ENCODE measurements around the gene XPO6. TPM values are rescaled to one million over a fixed set of nuclear protein-coding genes. Genes with fewer than 3 reads are reported as not detected.
"Not testable (repeated sequence)": the region's sequence is repeated elsewhere in the genome, so short reads cannot be mapped to it uniquely, and the experiment has no call there.

XPO6 gene
- total RNA-seq, 2 experiments from 2014 or later: 201 to 214 TPM

GRCh38 chr16:28126684-28127620 lies 84.8 kb downstream of the XPO6 start:
- Mint-ChIP-seq H3K27ac (peak overlapping the region; percentile 55), H3K27me3 (no peaks in the 10 kb centered on the region), H3K36me3 (peaks cover 49% of the 10 kb centered on the region), H3K4me3 (no peak overlapping the region), H3K9me3 (no peaks in the 10 kb centered on the region), H3K4me1 (ENCODE audit: low read depth) (peaks cover 11% of the 10 kb centered on the region)
- POLR2A ChIA-PET: no interaction called here
- intact Hi-C loops (cut with micrococcal nuclease): no loop called here
- CTCF ChIA-PET: interaction anchor here (1.5 kb wide), 1 partner anchor 91 kb away, joined by 3 read pairs; no protein-coding TSS in a partner anchor
- no peak for DNase-seq

- H3K9me3 Mint-ChIP-seq: no peaks in the 10 kb centered on the region
- no peaks in the 10 kb centered on the region for H3K27me3 Mint-ChIP-seq
- peaks cover 11% of the 10 kb centered on the region for H3K4me1 Mint-ChIP-seq (ENCODE audit: low read depth)
- intact Hi-C loops (cut with micrococcal nuclease): no loop called here
- ChIA-PET POLR2A (no interaction called here), CTCF (interaction anchor here (1.1 kb wide), 1 partner anchor 92 kb away, joined by 3 read pairs; no protein-coding TSS in a partner anchor)
- H3K36me3 Mint-ChIP-seq: peaks cover 59% of the 10 kb centered on the region
- H3K27ac Mint-ChIP-seq: no peak overlapping the region
- no peak for DNase-seq
- no peak overlapping the region for H3K4me3 Mint-ChIP-seq
Measured at GRCh38 chr16:28125592-28125991, 86.2 kb downstream of the XPO6 start.

GRCh38 chr16:28121527-28121926 lies 90.2 kb downstream of the XPO6 start:
- Mint-ChIP-seq H3K4me3 (no peak overlapping the region), H3K27me3 (no peaks in the 10 kb centered on the region), H3K9me3 (no peaks in the 10 kb centered on the region), H3K36me3 (peaks cover 47% of the 10 kb centered on the region), H3K4me1 (ENCODE audit: low read depth) (peaks cover under 1% of the 10 kb centered on the region), H3K27ac (peak overlapping the region; percentile 10)
- intact Hi-C loops (cut with micrococcal nuclease): no loop called here
- POLR2A ChIA-PET: no interaction called here
- CTCF ChIA-PET: no interaction called here
- no peak for DNase-seq

- intact Hi-C loops (cut with micrococcal nuclease): no loop called here
- Mint-ChIP-seq H3K9me3 (no peaks in the 10 kb centered on the region), H3K27me3 (no peaks in the 10 kb centered on the region), H3K36me3 (peaks cover 47% of the 10 kb centered on the region), H3K4me1 (ENCODE audit: low read depth) (peaks cover 2% of the 10 kb centered on the region), H3K4me3 (no peak overlapping the region), H3K27ac (no peak overlapping the region)
- DNase-seq: no peak
- ChIA-PET CTCF (no interaction called here), POLR2A (no interaction called here)
Measured at GRCh38 chr16:28120754-28121153, 91.0 kb downstream of the XPO6 start.

GRCh38 chr16:28118637-28119036 lies 93.1 kb downstream of the XPO6 start:
- ChIA-PET POLR2A (no interaction called here), CTCF (no interaction called here)
- DNase-seq: no peak
- Mint-ChIP-seq H3K36me3 (peaks cover 47% of the 10 kb centered on the region), H3K27me3 (no peaks in the 10 kb centered on the region), H3K4me1 (ENCODE audit: low read depth) (peaks cover 2% of the 10 kb centered on the region), H3K9me3 (no peaks in the 10 kb centered on the region), H3K27ac (no peak overlapping the region), H3K4me3 (no peak overlapping the region)
- intact Hi-C loops (cut with micrococcal nuclease): no loop called here

- intact Hi-C loops (cut with micrococcal nuclease): no loop called here
- no peak for DNase-seq
- Mint-ChIP-seq H3K36me3 (peaks cover 52% of the 10 kb centered on the region), H3K9me3 (no peaks in the 10 kb centered on the region), H3K27ac (no peak overlapping the region), H3K4me3 (no peak overlapping the region), H3K4me1 (ENCODE audit: low read depth) (peaks cover 14% of the 10 kb centered on the region), H3K27me3 (no peaks in the 10 kb centered on the region)
- CTCF ChIA-PET: no interaction called here
- POLR2A ChIA-PET: no interaction called here
Measured at GRCh38 chr16:28117168-28117565, 94.6 kb downstream of the XPO6 start.

GRCh38 chr16:28115866-28116265 lies 95.9 kb downstream of the XPO6 start:
- CTCF ChIA-PET; intact Hi-C loops (cut with micrococcal nuclease); POLR2A ChIA-PET; DNase-seq; H3K4me3 Mint-ChIP-seq; H3K27me3 Mint-ChIP-seq; H3K9me3 Mint-ChIP-seq: not testable (repeated sequence)
- peaks cover 14% of the 10 kb centered on the region for H3K4me1 Mint-ChIP-seq (ENCODE audit: low read depth)
- peak overlapping the region; percentile 30 for H3K27ac Mint-ChIP-seq
- H3K36me3 Mint-ChIP-seq: peaks cover 51% of the 10 kb centered on the region

GRCh38 chr16:28112908-28113307 lies 98.9 kb downstream of the XPO6 start:
- POLR2A ChIA-PET: interaction anchor here (1.0 to 1.1 kb wide), 3 partner anchors 12 to 105 kb away, joined by 3 read pairs; no protein-coding TSS in a partner anchor
- Mint-ChIP-seq H3K27ac (peak overlapping the region; percentile 59), H3K4me1 (ENCODE audit: low read depth) (peaks cover 18% of the 10 kb centered on the region), H3K9me3 (no peaks in the 10 kb centered on the region), H3K27me3 (no peaks in the 10 kb centered on the region), H3K36me3 (peaks cover 53% of the 10 kb centered on the region), H3K4me3 (no peak overlapping the region)
- intact Hi-C loops (cut with micrococcal nuclease): no loop called here
- CTCF ChIA-PET: interaction anchor here (1.0 to 1.5 kb wide), 3 partner anchors 24 to 105 kb away, joined by 3 to 11 read pairs (median 5); no protein-coding TSS in a partner anchor
- peak; percentile 67 for DNase-seq

GRCh38 chr16:28110977-28111376 lies 100.8 kb downstream of the XPO6 start:
- Mint-ChIP-seq H3K27ac (no peak overlapping the region), H3K4me3 (no peak overlapping the region), H3K27me3 (no peaks in the 10 kb centered on the region), H3K4me1 (ENCODE audit: low read depth) (peaks cover 16% of the 10 kb centered on the region), H3K36me3 (peaks cover 55% of the 10 kb centered on the region), H3K9me3 (no peaks in the 10 kb centered on the region)
- ChIA-PET CTCF (no interaction called here), POLR2A (no interaction called here)
- intact Hi-C loops (cut with micrococcal nuclease): no loop called here
- no peak for DNase-seq

- no peak overlapping the region for H3K4me3 Mint-ChIP-seq
- POLR2A ChIA-PET: no interaction called here
- H3K27ac Mint-ChIP-seq: peak overlapping the region; percentile 19
- no peak for DNase-seq
- H3K27me3 Mint-ChIP-seq: no peaks in the 10 kb centered on the region
- H3K9me3 Mint-ChIP-seq: no peaks in the 10 kb centered on the region
- intact Hi-C loops (cut with micrococcal nuclease): no loop called here
- peaks cover 55% of the 10 kb centered on the region for H3K36me3 Mint-ChIP-seq
- CTCF ChIA-PET: no interaction called here
- H3K4me1 Mint-ChIP-seq (ENCODE audit: low read depth): peaks cover 16% of the 10 kb centered on the region
Measured at GRCh38 chr16:28110479-28110878, 101.3 kb downstream of the XPO6 start.

GRCh38 chr16:28110074-28110473 lies 101.7 kb downstream of the XPO6 start:
- intact Hi-C loops (cut with micrococcal nuclease): no loop called here
- Mint-ChIP-seq H3K36me3 (peaks cover 55% of the 10 kb centered on the region), H3K4me1 (ENCODE audit: low read depth) (peaks cover 16% of the 10 kb centered on the region), H3K27me3 (no peaks in the 10 kb centered on the region), H3K4me3 (no peak overlapping the region), H3K27ac (peak overlapping the region; percentile 19), H3K9me3 (no peaks in the 10 kb centered on the region)
- ChIA-PET POLR2A (no interaction called here), CTCF (interaction anchor here (0.7 kb wide), 1 partner anchor 106 kb away, joined by 3 read pairs; no protein-coding TSS in a partner anchor)
- DNase-seq: no peak

- no peak overlapping the region for H3K4me3 Mint-ChIP-seq
- intact Hi-C loops (cut with micrococcal nuclease): no loop called here
- DNase-seq: no peak
- H3K36me3 Mint-ChIP-seq: peaks cover 62% of the 10 kb centered on the region
- peaks cover 16% of the 10 kb centered on the region for H3K4me1 Mint-ChIP-seq (ENCODE audit: low read depth)
- no peaks in the 10 kb centered on the region for H3K27me3 Mint-ChIP-seq
- no peaks in the 10 kb centered on the region for H3K9me3 Mint-ChIP-seq
- no peak overlapping the region for H3K27ac Mint-ChIP-seq
- ChIA-PET CTCF (interaction anchor here (1.3 kb wide), 1 partner anchor 109 kb away, joined by 3 read pairs; no protein-coding TSS in a partner anchor), POLR2A (no interaction called here)
Measured at GRCh38 chr16:28108590-28109247, 103.0 kb downstream of the XPO6 start.
